PC-9 (cell line): ENCODE data around the gene CDKN2D.

Experiments used
- EZH2 ChIP-seq: fragments of 200-600 bp; sonication (generic); IDR thresholded peaks from 2 replicates; pipeline ENCODE4 v1.8.0; 2017; ENCODE audit warnings: antibody characterized with exemption, low read depth
- TF ChIP-seq, protein P1 (sequence below): fragments of 200-600 bp; sonication (generic); conservative IDR thresholded peaks from 2 replicates; pipeline ENCODE4 v1.6.1; 2017; ENCODE audit warnings: mixed run types, antibody characterized with exemption, mild to moderate bottlenecking, moderate library complexity

- TF ChIP-seq, protein P1, sequence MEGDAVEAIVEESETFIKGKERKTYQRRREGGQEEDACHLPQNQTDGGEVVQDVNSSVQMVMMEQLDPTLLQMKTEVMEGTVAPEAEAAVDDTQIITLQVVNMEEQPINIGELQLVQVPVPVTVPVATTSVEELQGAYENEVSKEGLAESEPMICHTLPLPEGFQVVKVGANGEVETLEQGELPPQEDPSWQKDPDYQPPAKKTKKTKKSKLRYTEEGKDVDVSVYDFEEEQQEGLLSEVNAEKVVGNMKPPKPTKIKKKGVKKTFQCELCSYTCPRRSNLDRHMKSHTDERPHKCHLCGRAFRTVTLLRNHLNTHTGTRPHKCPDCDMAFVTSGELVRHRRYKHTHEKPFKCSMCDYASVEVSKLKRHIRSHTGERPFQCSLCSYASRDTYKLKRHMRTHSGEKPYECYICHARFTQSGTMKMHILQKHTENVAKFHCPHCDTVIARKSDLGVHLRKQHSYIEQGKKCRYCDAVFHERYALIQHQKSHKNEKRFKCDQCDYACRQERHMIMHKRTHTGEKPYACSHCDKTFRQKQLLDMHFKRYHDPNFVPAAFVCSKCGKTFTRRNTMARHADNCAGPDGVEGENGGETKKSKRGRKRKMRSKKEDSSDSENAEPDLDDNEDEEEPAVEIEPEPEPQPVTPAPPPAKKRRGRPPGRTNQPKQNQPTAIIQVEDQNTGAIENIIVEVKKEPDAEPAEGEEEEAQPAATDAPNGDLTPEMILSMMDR = no peak
- TF ChIP-seq EZH2 = no peak
Measured at GRCh38 chr19:10543059-10543419, 25.7 kb downstream of the CDKN2D start.
